ENCODE measurements around the gene CHST2. TPM values are rescaled to one million over a fixed set of nuclear protein-coding genes. Genes with fewer than 3 reads are reported as not detected.

Gene CHST2
- total and polyA plus RNA-seq, 2 donors (not counting 3 experiments of a cell fraction or from before 2014, with no cell fraction given) = 4.3 to 6.5 TPM

- Histone ChIP-seq H4K20me1 (replicated peaks; ENCODE audit: control insufficient read depth, extremely low read depth, insufficient read depth, low read length) (no peaks in the 10 kb centered on the region), H3K4me2 (ENCODE audit: insufficient read depth, low read length) (no peak overlapping the region), H2AFZ (ENCODE audit: low read depth, low read length) (no peak overlapping the region), H3K4me3 (replicated peaks in 1 of 3; ENCODE audit: insufficient read depth in 1 of 3, low read depth in 1 of 3, low read length in 3 of 3) (no peak overlapping the region), H3K79me2 (ENCODE audit: control insufficient read depth, insufficient read depth, low read length) (no peaks in the 10 kb centered on the region), H3K4me1 (ENCODE audit: control insufficient read depth, extremely low read depth, insufficient read depth, low read length) (no peaks in the 10 kb centered on the region), H3K9me3 (replicated peaks; ENCODE audit: control insufficient read depth, insufficient read depth, low read length) (no peaks in the 10 kb centered on the region), H3K9ac (replicated peaks; ENCODE audit: extremely low read depth, insufficient read depth, low read length) (no peak overlapping the region), H3K27me3 (ENCODE audit: control insufficient read depth in 2 of 2, insufficient read depth in 2 of 2, low read length in 2 of 2) (peaks cover 7% of the 10 kb centered on the region in 2 experiments), H3K9me1 (replicated peaks; ENCODE audit: control insufficient read depth, extremely low read depth, insufficient read depth, low read length) (peaks cover 2% of the 10 kb centered on the region), H3K36me3 (ENCODE audit: control insufficient read depth in 2 of 2, extremely low read depth in 1 of 2, insufficient read depth in 2 of 2, low read length in 2 of 2) (no peaks in the 10 kb centered on the region), H3K27ac (ENCODE audit: insufficient read depth, low read depth, low read length) (no peak overlapping the region)
- TF ChIP-seq, protein P1, sequence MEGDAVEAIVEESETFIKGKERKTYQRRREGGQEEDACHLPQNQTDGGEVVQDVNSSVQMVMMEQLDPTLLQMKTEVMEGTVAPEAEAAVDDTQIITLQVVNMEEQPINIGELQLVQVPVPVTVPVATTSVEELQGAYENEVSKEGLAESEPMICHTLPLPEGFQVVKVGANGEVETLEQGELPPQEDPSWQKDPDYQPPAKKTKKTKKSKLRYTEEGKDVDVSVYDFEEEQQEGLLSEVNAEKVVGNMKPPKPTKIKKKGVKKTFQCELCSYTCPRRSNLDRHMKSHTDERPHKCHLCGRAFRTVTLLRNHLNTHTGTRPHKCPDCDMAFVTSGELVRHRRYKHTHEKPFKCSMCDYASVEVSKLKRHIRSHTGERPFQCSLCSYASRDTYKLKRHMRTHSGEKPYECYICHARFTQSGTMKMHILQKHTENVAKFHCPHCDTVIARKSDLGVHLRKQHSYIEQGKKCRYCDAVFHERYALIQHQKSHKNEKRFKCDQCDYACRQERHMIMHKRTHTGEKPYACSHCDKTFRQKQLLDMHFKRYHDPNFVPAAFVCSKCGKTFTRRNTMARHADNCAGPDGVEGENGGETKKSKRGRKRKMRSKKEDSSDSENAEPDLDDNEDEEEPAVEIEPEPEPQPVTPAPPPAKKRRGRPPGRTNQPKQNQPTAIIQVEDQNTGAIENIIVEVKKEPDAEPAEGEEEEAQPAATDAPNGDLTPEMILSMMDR (IDR thresholded peaks at IDR 0.05; ENCODE audit: extremely low read depth in 1 of 2, insufficient read depth in 1 of 2, low read depth in 1 of 2, low read length in 2 of 2) = no peak
- TF ChIP-seq EZH2 (IDR thresholded peaks at IDR 0.05; ENCODE audit: borderline replicate concordance, low read depth, low read length, severe bottlenecking) (no peak), JUN (IDR thresholded peaks at IDR 0.05; ENCODE audit: borderline replicate concordance, insufficient read depth, insufficient read length, low read depth) (no peak), POLR2A (IDR thresholded peaks at IDR 0.05; ENCODE audit: low read depth, low read length) (no peak), GATA2 (IDR thresholded peaks at IDR 0.05; ENCODE audit: insufficient read depth, insufficient read length, low read depth, low read length) (no peak), POLR2AphosphoS5 (IDR thresholded peaks at IDR 0.05; ENCODE audit: insufficient read depth, low read depth, low read length) (no peak), FOS (IDR thresholded peaks at IDR 0.05; ENCODE audit: borderline replicate concordance, insufficient read depth, low read length) (no peak), MYC (IDR thresholded peaks at IDR 0.05; ENCODE audit: low read depth, low read length) (no peak)
- TF ChIP-seq, protein P2, sequence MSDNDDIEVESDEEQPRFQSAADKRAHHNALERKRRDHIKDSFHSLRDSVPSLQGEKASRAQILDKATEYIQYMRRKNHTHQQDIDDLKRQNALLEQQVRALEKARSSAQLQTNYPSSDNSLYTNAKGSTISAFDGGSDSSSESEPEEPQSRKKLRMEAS (IDR thresholded peaks at IDR 0.05; ENCODE audit: insufficient read depth, insufficient read length) = no peak
- dilution Hi-C loops (cut with MboI; ENCODE audit: extremely low pct_ligation_motif_present, low sequenced_read_pairs) = no loop called here
- FAIRE-seq = no peak
- no TSS peak for BruUV-seq (replicated peaks)
- ChIA-PET POLR2A (no interaction called here), CTCF (interaction anchor here (1.2 kb wide), 1 partner anchor 87 kb away, joined by 3 read pairs; no protein-coding TSS in a partner anchor)
- intact Hi-C loops (cut with micrococcal nuclease) = no loop called here
- no peak for DNase-seq (ENCODE audit: low read depth, low spot score)
Measured at GRCh38 chr3:143100451-143100850, 19.1 kb upstream of the CHST2 start.

All from endothelial cell of umbilical vein (primary cell).